Breast epithelium (tissue), 3 donors: ENCODE data around the gene PURA.

Experiments
- CTCF ChIP-seq, 3 donors: fragments of 450-650 bp; IDR thresholded peaks; one replicate each; pipeline ENCODE4 v1.5.1; 2016 to 2017; ENCODE audit warnings: antibody characterized with exemption in 3 of 3, mild to moderate bottlenecking in 3 of 3, moderate library complexity in 3 of 3
- POLR2A ChIP-seq: fragments of 450-650 bp; IDR thresholded peaks from one replicate; pipeline ENCODE4 v1.6.1; 2016; ENCODE audit warnings: antibody characterized with exemption, mild to moderate bottlenecking, moderate library complexity
- POLR2AphosphoS5 ChIP-seq, 3 donors: sonication (generic); formaldehyde crosslinking; IDR thresholded peaks; one replicate each; pipeline ENCODE4 v1.6.1; 2017; ENCODE audit warnings: antibody characterized with exemption in 3 of 3

GRCh38 chr5:140125637-140126036 lies 11.7 kb downstream of the PURA start, which contains the start of gene IGIP:
- TF ChIP-seq CTCF (IDR thresholded peaks at IDR 0.05) (no peak), POLR2AphosphoS5 (IDR thresholded peaks at IDR 0.05) (no peak), POLR2A (no peak)
